Upper lobe of left lung (tissue), 6 donors: ENCODE measurements around the gene FRMPD4. TPM values are rescaled to one million over a fixed set of nuclear protein-coding genes. Genes with fewer than 3 reads are reported as not detected.

Source experiments
- ATAC-seq, 2 donors: fragments of 200-7000 bp; cut with Tn5 transposase; one replicate each; pipeline ENCODE4 v1.9.1; 2022; ENCODE audit warnings: mild to moderate bottlenecking in 2 of 2, moderate library complexity in 2 of 2; ENCODE audit not compliant: low FRiP score in 2 of 2
- DNase-seq, 2 donors: peaks; one replicate each; pipeline ENCODE4 v3.0.0-alpha.2; 2019 to 2020
- H3K27ac ChIP-seq, 4 donors: fragments of 200-600 bp; sonication (generic); one replicate each; pipeline ENCODE4 v1.5.1; 2016 to 2019
- H3K27me3 ChIP-seq, 4 donors: fragments of 200-600 bp; sonication (generic); one replicate each; pipeline ENCODE4 v1.5.1; 2017 to 2019
- H3K36me3 ChIP-seq, 4 donors: fragments of 200-600 bp; sonication (generic); one replicate each; pipeline ENCODE4 v1.5.1; 2016 to 2019
- H3K4me1 ChIP-seq, 4 donors: fragments of 200-600 bp; sonication (generic); one replicate each; pipeline ENCODE4 v1.5.1; 2018 to 2019
- H3K4me3 ChIP-seq, 4 donors: fragments of 200-600 bp; sonication (generic); one replicate each; pipeline ENCODE4 v1.5.1; 2017 to 2019; ENCODE audit warnings: mild to moderate bottlenecking in 2 of 4, moderate library complexity in 1 of 4
- H3K9me3 ChIP-seq, 4 donors: fragments of 200-600 bp; sonication (generic); one replicate each; pipeline ENCODE4 v1.5.1; 2018 to 2019
- CTCF ChIP-seq, 6 experiments: fragments of 450-650 bp in 4 of 6; fragments of 200-600 bp in 2 of 6; sonication (generic) in 2 of 6; IDR thresholded peaks; one replicate each; pipeline ENCODE4 v1.5.1; 2016 to 2019; ENCODE audit warnings: antibody characterized with exemption in 6 of 6
- EP300 ChIP-seq, 4 donors: sonication (generic); formaldehyde crosslinking; IDR thresholded peaks; one replicate each; pipeline ENCODE4 v1.5.1; 2017; ENCODE audit warnings: antibody characterized with exemption in 4 of 4, control low read depth in 2 of 4
- POLR2A ChIP-seq, 4 donors: fragments of 450-650 bp; IDR thresholded peaks; one replicate each; pipeline ENCODE4 v1.5.1; 2016 to 2017; ENCODE audit warnings: antibody characterized with exemption in 4 of 4, mild to moderate bottlenecking in 2 of 4
- POLR2AphosphoS5 ChIP-seq, 2 donors: sonication (generic); formaldehyde crosslinking; IDR thresholded peaks; one replicate each; pipeline ENCODE4 v1.5.1; 2017; ENCODE audit warnings: antibody characterized with exemption in 2 of 2
- WGBS, 2 donors: methylation state at CpG; one replicate each; pipeline ENCODE4 v1.1.5; 2017 to 2018; 5-methylcytosine and 5-hydroxymethylcytosine counted together
- total RNA-seq, 6 donors: library from RNA; depleted of rRNA in 4 of 6; stranded (reverse); fragments of >200 nt in 4 of 6; gene quantifications; one replicate each; pipeline versions ENCODE4 v1.1.0 to v1.2.1, GENCODE V29; 2016 to 2021
- donor health status: DM: no; HTN: no; CAD: no; lungs with moderate emphysema.
- donor health status: DM: no; HTN: yes; CAD: no; lungs with severe emphysema.

FRMPD4 gene
- total RNA-seq, 6 donors from 2014 or later: 0.03 to 0.15 (median 0.10) TPM; not detected in 2

- Histone ChIP-seq H3K4me3 (no peak overlapping the region), H3K36me3 (no peaks in the 10 kb centered on the region), H3K4me1 (no peaks in the 10 kb centered on the region), H3K9me3 (no peaks in the 10 kb centered on the region), H3K27ac (no peak overlapping the region), H3K27me3 (no peaks in the 10 kb centered on the region)
- no peak for ATAC-seq
- DNase-seq: no peak
- 88 to 93% methylated on average over 9 of the region's 9 CpGs for WGBS, 2 donors
- TF ChIP-seq EP300 (IDR thresholded peaks at IDR 0.05) (no peak), CTCF (IDR thresholded peaks at IDR 0.05) (no peak), POLR2A (IDR thresholded peaks at IDR 0.05) (no peak), POLR2AphosphoS5 (IDR thresholded peaks at IDR 0.05) (no peak)
These were observed 570.8 kb downstream of the FRMPD4 start for GRCh38 chrX:12709047-12709446.

GRCh38 chrX:12711435-12712040 lies 573.3 kb downstream of the FRMPD4 start:
- DNase-seq (no peak), ATAC-seq (no peak)
- no peaks in the 10 kb centered on the region for H3K36me3 ChIP-seq
- no peak overlapping the region for H3K4me3 ChIP-seq
- H3K27me3 ChIP-seq: no peaks in the 10 kb centered on the region
- H3K27ac ChIP-seq: no peak overlapping the region
- H3K4me1 ChIP-seq: no peaks in the 10 kb centered on the region
- H3K9me3 ChIP-seq: no peaks in the 10 kb centered on the region
- TF ChIP-seq EP300 (IDR thresholded peaks at IDR 0.05): no peak
- 55 to 61% methylated on average over 4 of the region's 4 CpGs for WGBS, 2 donors

GRCh38 chrX:12716574-12716973 lies 578.3 kb downstream of the FRMPD4 start:
- whole genome bisulfite sequencing, 2 donors: 89 to 91% methylated on average over 14 to 15 of the region's 15 CpGs
- H3K27me3 ChIP-seq: no peaks in the 10 kb centered on the region
- ATAC-seq: no peak

GRCh38 chrX:12719837-12720236 lies 581.6 kb downstream of the FRMPD4 start:
- DNase-seq (no peak), ATAC-seq (no peak)
- Histone ChIP-seq H3K9me3 (no peaks in the 10 kb centered on the region), H3K4me3 (no peak overlapping the region), H3K4me1 (no peaks in the 10 kb centered on the region), H3K27ac (no peak overlapping the region), H3K27me3 (no peaks in the 10 kb centered on the region), H3K36me3 (no peaks in the 10 kb centered on the region)
- no peak for TF ChIP-seq CTCF (IDR thresholded peaks at IDR 0.05)
- no peak for TF ChIP-seq POLR2A (IDR thresholded peaks at IDR 0.05)
- no peak for TF ChIP-seq EP300 (IDR thresholded peaks at IDR 0.05)
- TF ChIP-seq POLR2AphosphoS5 (IDR thresholded peaks at IDR 0.05): no peak

More at GRCh38 chrX:12716574-12716973, 578.3 kb downstream of the FRMPD4 start:
- no peaks in the 10 kb centered on the region for H3K36me3 ChIP-seq
- TF ChIP-seq POLR2A (IDR thresholded peaks at IDR 0.05) (no peak), CTCF (IDR thresholded peaks at IDR 0.05) (no peak), POLR2AphosphoS5 (IDR thresholded peaks at IDR 0.05) (no peak), EP300 (IDR thresholded peaks at IDR 0.05) (no peak)
- no peak for DNase-seq
- no peaks in the 10 kb centered on the region for H3K9me3 ChIP-seq
- no peak overlapping the region for H3K27ac ChIP-seq
- no peak overlapping the region for H3K4me3 ChIP-seq
- H3K4me1 ChIP-seq: no peaks in the 10 kb centered on the region

GRCh38 chrX:12721042-12721441 lies 582.8 kb downstream of the FRMPD4 start:
- Histone ChIP-seq H3K9me3 (no peaks in the 10 kb centered on the region), H3K4me3 (no peak overlapping the region), H3K4me1 (no peaks in the 10 kb centered on the region), H3K27me3 (no peaks in the 10 kb centered on the region), H3K27ac (no peak overlapping the region), H3K36me3 (no peaks in the 10 kb centered on the region)
- no peak for TF ChIP-seq POLR2AphosphoS5 (IDR thresholded peaks at IDR 0.05)
- TF ChIP-seq EP300 (IDR thresholded peaks at IDR 0.05): no peak
- TF ChIP-seq CTCF (IDR thresholded peaks at IDR 0.05): no peak
- TF ChIP-seq POLR2A (IDR thresholded peaks at IDR 0.05): no peak
- WGBS, 2 donors: 64% methylated on average over 8 of the region's 8 CpGs; no CpG with 5 or more reads in 1 of the 2 donors
- no peak for ATAC-seq
- no peak for DNase-seq
